ENCODE results near the gene GLIS1.

Gene GLIS1

GRCh38 chr1:53517821-53518352 lies 221.1 kb downstream of the GLIS1 start:
- no peak for DNase-seq

- DNase-seq: no peak
These were observed 221.9 kb downstream of the GLIS1 start for GRCh38 chr1:53517109-53517508.

- no peak for DNase-seq
These were observed 222.8 kb downstream of the GLIS1 start for GRCh38 chr1:53516181-53516580.

- no peak for DNase-seq
These were observed 224.5 kb downstream of the GLIS1 start for GRCh38 chr1:53514436-53514835.

GRCh38 chr1:53513846-53514245 lies 225.1 kb downstream of the GLIS1 start:
- no peak for DNase-seq

GRCh38 chr1:53512807-53513755 lies 225.9 kb downstream of the GLIS1 start:
- no peak for DNase-seq

- DNase-seq: peak; percentile 93
These were observed 226.8 kb downstream of the GLIS1 start for GRCh38 chr1:53511933-53512806.

- DNase-seq: no peak
These were observed 227.5 kb downstream of the GLIS1 start for GRCh38 chr1:53511323-53511932.

GRCh38 chr1:53510215-53510614 lies 228.7 kb downstream of the GLIS1 start:
- no peak for DNase-seq

- DNase-seq: no peak
These were observed 229.2 kb downstream of the GLIS1 start for GRCh38 chr1:53509775-53510174.

- no peak for DNase-seq
These were observed 229.8 kb downstream of the GLIS1 start for GRCh38 chr1:53508991-53509666.

- DNase-seq: no peak
These were observed 230.6 kb downstream of the GLIS1 start for GRCh38 chr1:53508056-53508990.

GRCh38 chr1:53507116-53507820 lies 231.7 kb downstream of the GLIS1 start:
- no peak for DNase-seq

GRCh38 chr1:53506355-53507050 lies 232.5 kb downstream of the GLIS1 start:
- DNase-seq: no peak

GRCh38 chr1:53505891-53506290 lies 233.1 kb downstream of the GLIS1 start:
- no peak for DNase-seq

GRCh38 chr1:53505401-53505800 lies 233.6 kb downstream of the GLIS1 start:
- no peak for DNase-seq

GRCh38 chr1:53504901-53505300 lies 234.1 kb downstream of the GLIS1 start:
- no peak for DNase-seq

GRCh38 chr1:53503433-53504217 lies 235.3 kb downstream of the GLIS1 start:
- DNase-seq: peak; percentile 7

All from DMS79 (cell line).